HG02588 (cell line): ENCODE data around the gene TIMM23B.
"Not testable (repeated sequence)": the region's sequence is repeated elsewhere in the genome, so short reads cannot be mapped to it uniquely, and the experiment has no call there.

Experiments
- ATAC-seq: cut with Tn5 transposase; IDR thresholded peaks from one replicate; pipeline ENCODE4 v1.9.1; 2021; ENCODE audit warnings: mild to moderate bottlenecking, moderate library complexity; ENCODE audit not compliant: unreplicated experiment

TIMM23B gene

DNA sequence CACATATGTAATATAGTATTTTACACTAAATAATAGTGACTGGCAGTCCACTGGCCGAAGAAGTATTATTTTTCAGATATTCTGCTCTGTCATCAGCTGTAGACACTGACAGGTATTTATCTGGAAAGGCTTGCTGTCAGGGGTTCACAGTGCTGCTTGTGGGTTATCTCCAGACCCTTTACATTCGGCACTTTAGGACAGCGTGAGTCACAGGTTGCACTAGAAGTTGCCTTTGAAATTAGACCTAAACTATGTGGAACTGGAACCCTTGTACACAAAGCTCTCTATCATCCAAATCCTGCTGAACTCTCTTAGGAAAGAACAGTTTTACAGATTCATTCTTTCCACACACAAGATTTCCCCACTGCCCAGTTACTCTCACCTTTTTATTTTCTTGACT lies 30.2 kb downstream of the TIMM23B start:
- ATAC-seq: not testable (repeated sequence)

DNA sequence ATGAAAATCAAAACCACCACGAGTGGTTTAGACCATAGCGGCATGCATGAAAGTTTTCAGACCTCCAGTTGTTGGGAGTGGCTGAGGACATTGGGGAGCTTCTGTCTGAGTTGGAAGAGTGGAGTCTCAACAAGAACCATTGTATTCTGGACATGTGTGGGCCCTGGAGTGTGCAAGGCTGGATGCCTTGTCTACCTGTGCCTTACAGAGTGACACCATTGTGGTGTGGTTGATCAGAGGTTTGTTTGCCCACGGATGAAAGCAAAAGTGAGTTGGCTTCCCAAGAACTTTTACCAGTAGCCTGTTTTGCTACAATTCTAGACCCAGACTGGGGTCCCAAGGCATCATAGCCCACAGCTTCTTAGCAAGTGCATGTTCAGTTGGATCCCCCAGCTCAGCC lies 35.9 kb downstream of the TIMM23B start:
- ATAC-seq: not testable (repeated sequence)

DNA sequence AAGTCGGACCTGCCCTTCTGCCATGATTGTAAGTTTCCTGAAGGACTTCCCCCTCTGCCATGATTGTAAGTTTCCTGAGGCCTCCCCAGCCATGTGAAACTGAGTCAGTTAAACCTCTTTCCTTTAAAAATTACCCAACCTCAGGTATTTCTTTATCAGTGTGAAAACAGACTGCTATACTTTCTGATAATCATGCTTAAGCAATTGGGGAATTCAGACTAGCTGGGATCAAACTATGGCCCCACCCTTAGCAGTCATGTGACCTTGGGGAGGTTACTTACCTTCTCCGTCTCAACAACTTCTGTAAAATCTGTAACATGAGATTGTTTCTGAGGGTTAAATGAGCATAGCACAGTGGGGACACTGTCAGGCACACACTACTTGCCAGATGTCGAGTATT lies 45.4 kb downstream of the TIMM23B start:
- ATAC-seq: not testable (repeated sequence)

DNA sequence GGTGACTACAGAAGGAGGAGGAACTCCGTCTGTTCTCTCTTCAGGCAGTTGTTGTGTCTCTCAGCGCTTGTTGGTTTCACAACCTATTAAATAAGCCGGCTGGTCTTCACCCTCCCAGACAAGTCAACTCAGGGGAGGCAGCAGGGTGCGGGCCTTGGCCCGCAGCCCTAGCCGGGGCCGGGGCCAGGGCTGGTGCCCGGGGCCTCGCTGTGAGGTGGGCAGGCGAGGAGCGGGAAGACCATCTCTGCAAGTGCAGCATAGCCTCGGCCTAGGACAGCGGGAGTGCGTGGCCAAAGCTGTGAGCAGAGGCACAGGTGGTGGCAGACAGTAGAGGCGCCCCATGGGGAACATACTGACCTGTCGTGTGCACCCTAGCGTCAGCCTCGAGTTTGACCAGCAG lies 46.5 kb downstream of the TIMM23B start, which contains the start of gene AGAP6:
TSS of gene AGAP6 (plus strand) at position 31 of the 400 bp plus-strand sequence. CDS start at position 341, 310 bp downstream.
- ATAC-seq: not testable (repeated sequence)

DNA sequence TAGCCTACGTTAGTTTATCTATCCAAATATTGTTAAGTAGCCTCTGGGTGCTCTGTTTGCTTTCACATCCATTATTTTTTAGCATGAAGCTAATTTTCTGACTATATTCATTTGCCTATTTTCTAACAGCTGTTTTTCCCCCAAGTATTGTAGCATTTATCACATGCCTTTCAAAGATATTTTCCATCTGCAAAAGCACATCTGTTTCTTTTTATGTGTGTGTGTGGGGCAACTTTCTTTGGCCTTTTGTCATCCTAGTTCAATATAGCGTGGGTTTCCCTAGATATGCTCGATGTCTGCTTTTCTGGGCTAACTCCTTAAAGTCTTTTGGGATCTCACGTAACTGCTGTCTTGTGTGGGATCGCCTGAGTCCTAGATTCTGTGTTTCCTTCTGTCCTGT lies 53.5 kb downstream of the TIMM23B start:
- not testable (repeated sequence) for ATAC-seq

DNA sequence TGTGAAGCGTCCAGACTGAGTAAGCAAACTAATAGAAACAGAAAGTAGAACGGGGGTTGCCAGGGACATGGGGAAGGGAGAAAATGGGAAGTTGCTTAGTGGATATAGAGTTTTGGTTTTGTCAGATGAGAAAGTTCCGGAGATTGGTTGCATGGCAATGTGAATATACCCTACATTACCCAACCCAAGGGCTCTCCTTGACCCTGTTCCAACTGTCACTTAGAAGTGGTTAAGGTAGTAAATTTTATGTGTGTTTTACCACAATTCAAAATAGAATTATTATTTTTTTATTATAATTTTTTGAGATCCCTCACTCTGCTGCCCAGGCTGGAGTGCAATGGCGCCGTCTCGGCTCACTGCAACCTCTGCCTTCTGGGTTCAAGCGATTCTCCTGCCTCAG lies 72.2 kb downstream of the TIMM23B start:
- not testable (repeated sequence) for ATAC-seq

DNA sequence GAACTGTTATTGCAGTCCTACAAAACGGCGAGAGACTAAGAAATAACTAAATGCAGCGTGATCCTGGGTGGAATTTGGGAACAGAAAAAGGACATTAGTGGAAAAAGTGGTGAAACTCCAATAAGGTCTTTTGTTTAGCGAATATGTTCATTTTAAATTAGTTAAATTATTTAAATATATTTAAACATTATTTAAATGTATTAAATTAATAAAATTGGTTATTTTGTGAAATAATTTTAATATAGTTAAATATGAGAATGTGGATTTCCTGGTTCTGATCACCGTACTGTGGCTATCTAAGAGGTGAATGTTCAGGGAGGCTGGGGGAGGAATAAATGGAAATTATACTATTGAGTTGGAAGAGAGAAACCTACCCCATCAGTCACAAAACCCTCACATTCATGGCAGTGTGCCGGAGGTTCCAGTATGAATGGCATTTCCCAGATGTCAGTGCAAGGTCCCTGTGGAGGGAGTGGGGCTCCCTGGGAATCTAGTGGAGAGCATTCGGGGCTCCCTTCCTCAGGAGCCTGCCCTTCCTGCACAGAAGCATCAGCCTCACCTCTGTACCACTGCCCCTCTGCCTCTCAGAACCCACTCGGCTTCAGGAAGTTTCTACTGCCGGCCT lies 73.9 kb downstream of the TIMM23B start:
- ATAC-seq: not testable (repeated sequence)

DNA sequence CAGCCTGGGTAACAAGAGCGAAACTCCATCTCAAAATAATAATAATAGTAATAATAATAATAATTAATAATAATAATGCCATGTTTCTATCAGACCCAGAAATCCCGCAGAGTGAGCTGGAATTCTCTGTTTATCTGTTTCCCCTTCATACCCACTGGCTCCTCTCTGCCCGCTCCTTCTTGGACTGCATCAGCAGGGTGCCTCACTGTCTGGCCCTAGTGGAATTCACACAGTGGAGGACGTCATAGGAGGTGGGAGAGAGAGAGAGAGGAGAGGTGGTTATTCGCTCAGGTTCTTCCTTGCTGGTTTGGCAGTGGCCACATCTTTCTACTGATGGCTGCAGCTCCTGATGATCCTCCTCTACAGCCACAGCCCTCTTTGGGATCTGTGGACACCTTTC lies 75.1 kb downstream of the TIMM23B start:
- ATAC-seq: not testable (repeated sequence)

DNA sequence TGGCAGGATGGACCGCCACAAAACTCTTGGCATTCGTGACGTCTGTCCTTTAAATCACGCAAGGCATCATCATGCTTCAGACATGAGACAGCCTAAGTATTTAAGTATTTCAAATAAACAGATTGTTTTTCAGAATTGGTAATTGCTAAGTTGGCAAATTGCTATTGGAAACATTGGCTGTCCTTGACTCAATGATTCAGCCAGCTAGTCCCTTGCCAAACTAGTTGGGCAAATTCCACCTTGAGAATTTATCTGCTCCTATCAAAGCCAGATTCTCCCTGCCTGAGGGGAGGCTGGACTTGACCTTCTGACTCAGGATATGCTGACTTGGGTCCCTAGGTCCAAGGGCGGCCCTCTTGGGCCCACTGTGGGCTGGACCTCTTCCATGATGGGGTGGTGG lies 75.8 kb downstream of the TIMM23B start:
- ATAC-seq: not testable (repeated sequence)

DNA sequence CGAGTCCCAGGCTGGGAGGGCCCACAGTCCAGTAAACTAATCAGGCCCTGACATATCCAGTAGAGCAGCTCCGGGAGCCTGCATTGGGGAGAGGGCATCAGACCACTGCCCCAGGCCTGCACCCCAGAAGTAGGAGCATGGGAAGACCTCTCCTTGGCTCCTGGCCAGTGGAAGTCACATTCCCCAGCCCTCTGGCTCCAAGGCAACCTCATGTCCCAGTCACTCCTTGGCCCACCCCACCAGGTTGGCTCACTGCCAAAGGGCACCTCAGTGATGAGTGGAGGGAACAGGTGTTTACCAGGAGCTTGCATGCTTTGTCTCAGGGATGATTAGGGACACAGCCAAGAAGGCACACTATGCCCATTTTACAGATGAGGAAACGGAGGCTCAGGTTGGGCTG lies 77.4 kb downstream of the TIMM23B start:
- ATAC-seq: not testable (repeated sequence)

DNA sequence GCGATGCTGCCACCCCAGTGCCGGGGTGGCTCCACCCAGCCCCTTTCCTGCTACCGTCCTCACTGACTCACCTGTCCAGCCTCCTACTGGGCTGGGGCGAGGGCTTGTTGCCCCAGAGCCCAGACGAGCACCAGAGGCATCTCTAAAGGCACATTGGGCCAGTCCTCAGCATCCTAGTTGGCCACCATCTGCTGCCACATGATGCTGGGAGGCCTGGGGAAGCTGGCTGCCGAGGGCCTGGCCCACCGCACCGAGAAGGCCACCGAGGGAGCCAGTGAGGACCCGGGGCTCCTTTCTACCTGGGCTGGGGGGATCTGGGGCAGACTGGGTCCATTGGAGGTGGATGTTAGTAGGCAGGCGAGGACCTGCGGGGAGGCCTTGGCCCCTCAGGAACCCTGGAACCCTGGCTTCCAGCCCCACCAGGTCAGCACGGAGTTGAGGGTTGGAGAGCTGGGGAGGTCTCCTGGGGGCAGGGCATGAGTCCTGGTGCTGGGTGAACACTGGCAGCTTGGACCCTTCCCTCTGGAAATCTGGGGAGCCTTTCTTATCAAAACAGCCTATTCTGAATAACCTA lies 78.7 kb downstream of the TIMM23B start:
- not testable (repeated sequence) for ATAC-seq

DNA sequence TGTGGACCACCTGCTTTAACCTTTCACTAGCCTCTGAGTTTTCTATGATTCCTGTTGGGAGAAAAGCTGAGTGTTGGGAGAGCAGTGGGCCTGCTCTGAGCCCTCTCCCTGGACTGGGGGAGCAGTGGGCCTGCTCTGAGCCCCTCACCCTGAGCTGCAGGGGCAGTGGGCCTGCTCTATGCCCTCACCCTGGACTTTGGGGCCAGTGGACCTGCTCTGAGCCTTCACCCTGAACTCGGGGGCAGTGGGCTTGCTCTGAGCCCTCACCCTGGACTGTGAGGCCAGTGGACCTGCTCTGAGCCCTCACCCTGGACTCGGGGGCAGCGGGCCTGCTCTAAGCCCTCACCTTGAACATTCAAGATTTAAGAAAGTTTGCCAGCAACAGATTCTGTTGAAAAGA lies 79.8 kb downstream of the TIMM23B start:
- ATAC-seq: no peak
